T-cell (primary cell): ENCODE results near the gene PLA2G5. TPM values are rescaled to one million over a fixed set of nuclear protein-coding genes. Genes with fewer than 3 reads are reported as not detected.
"Not testable (repeated sequence)": the region's sequence is repeated elsewhere in the genome, so short reads cannot be mapped to it uniquely, and the experiment has no call there.

Experiments
- ATAC-seq, 4 experiments: fragments of 200-7000 bp in 3 of 4; fragments of 150-1000 bp in 1 of 4; cut with Tn5 transposase; replicated peaks in 1 of 4; 1 replicate in 3 of 4; 2 replicates in 1 of 4; pipeline ENCODE4 v1.10.0; 2021; ENCODE audit warnings: moderate library complexity in 3 of 4, mild to moderate bottlenecking in 2 of 4, moderate number of reproducible peaks in 1 of 4
- CTCF ChIA-PET, 2 donors: fragments of 300-600 bp; sonication (Branson Sonifier 250); formaldehyde crosslinking; loops; one replicate each; lab custom pipeline; 2022; ENCODE audit warnings: antibody characterized with exemption in 2 of 2; lab: Charles Lee
- POLR2A ChIA-PET, 2 donors: fragments of 300-600 bp; sonication (Branson Sonifier 250); formaldehyde crosslinking; loops; one replicate each; lab custom pipeline; 2022; ENCODE audit warnings: antibody characterized with exemption in 2 of 2; lab: Charles Lee
- DNase-seq, 35 experiments: peaks; one replicate each; pipeline versions ENCODE4 v3.0.0 to v3.0.0-alpha.2; 2013 to 2023
- H3K27ac ChIP-seq: one replicate; pipeline ENCODE4 v1.5.1; 2013; ENCODE audit warnings: low read length
- H3K27me3 ChIP-seq, 2 experiments: replicated peaks in 1 of 2; 1 replicate in 1 of 2; 2 replicates in 1 of 2; pipeline versions ENCODE4 v1.6.1 to v1.7.0; 2013; ENCODE audit warnings: low read length in 1 of 2, mixed read lengths in 1 of 2; ENCODE audit not compliant: control insufficient read depth in 2 of 2, insufficient read depth in 2 of 2; ENCODE audit errors: extremely low read depth in 1 of 2
- H3K36me3 ChIP-seq, 2 donors: 1 replicate in 1 of 2; 2 replicates in 1 of 2; pipeline versions ENCODE4 v1.6.1 to v1.7.0; 2013; ENCODE audit warnings: low read length in 1 of 2; ENCODE audit not compliant: control insufficient read depth in 2 of 2, insufficient read depth in 1 of 2; ENCODE audit errors: extremely low read depth in 1 of 2
- H3K4me1 ChIP-seq, 2 experiments: 1 replicate in 1 of 2; 2 replicates in 1 of 2; pipeline versions ENCODE4 v1.6.1 to v1.7.0; 2013; ENCODE audit warnings: low read length in 2 of 2, mixed read lengths in 1 of 2; ENCODE audit not compliant: insufficient read depth in 2 of 2, control insufficient read depth in 1 of 2; ENCODE audit errors: extremely low read depth in 1 of 2
- H3K4me3 ChIP-seq, 2 donors: 1 replicate in 1 of 2; 2 replicates in 1 of 2; pipeline versions ENCODE4 v1.5.1 to v1.7.0; 2013; ENCODE audit warnings: mild to moderate bottlenecking in 2 of 2, low read length in 1 of 2, moderate library complexity in 1 of 2; ENCODE audit not compliant: control insufficient read depth in 1 of 2; ENCODE audit errors: extremely low read depth in 1 of 2
- H3K9me3 ChIP-seq: 2 replicates; pipeline ENCODE4 v1.7.0; 2013
- H3K27ac Mint-ChIP-seq, 2 donors: one replicate each; pipeline ENCODE4 v1.8.0; 2020 to 2021; ENCODE audit warnings: mild to moderate bottlenecking in 2 of 2, mixed read lengths in 2 of 2
- H3K27me3 Mint-ChIP-seq, 2 donors: one replicate each; pipeline ENCODE4 v1.8.0; 2021 to 2022; ENCODE audit warnings: mixed read lengths in 2 of 2
- H3K36me3 Mint-ChIP-seq: one replicate; pipeline ENCODE4 v1.8.0; 2021; ENCODE audit warnings: mixed read lengths
- H3K4me1 Mint-ChIP-seq, 3 donors: one replicate each; pipeline ENCODE4 v1.8.0; 2020 to 2022; ENCODE audit warnings: mixed read lengths in 3 of 3, mild to moderate bottlenecking in 1 of 3
- H3K4me3 Mint-ChIP-seq, 3 donors: one replicate each; pipeline ENCODE4 v1.8.0; 2020 to 2022; ENCODE audit warnings: mild to moderate bottlenecking in 3 of 3, mixed read lengths in 3 of 3, moderate library complexity in 3 of 3
- H3K9me3 Mint-ChIP-seq, 3 donors: one replicate each; pipeline ENCODE4 v1.8.0; 2020 to 2022; ENCODE audit warnings: mixed read lengths in 3 of 3
- WGBS: methylation state at CpG from one replicate; pipeline ENCODE4 v1.1.5; 2013; ENCODE audit warnings: missing lambda C conversion rate; ENCODE audit not compliant: insufficient coverage; 5-methylcytosine and 5-hydroxymethylcytosine counted together
- total RNA-seq, 35 experiments: library from RNA in 6 of 35; stranded (reverse) in 6 of 35; fragments of 120-200 nt in 1 of 35; gene quantifications; one replicate each; pipeline versions ENCODE4 v1.2.1 to v1.2.4 and lab custom pipeline; 2013 to 2026

The PLA2G5 gene
- total RNA-seq, 5 donors from 2014 or later (not counting 1 experiment from before 2014, with no cell fraction given): not detected

- H3K4me3 ChIP-seq: no peak overlapping the region
- peak overlapping the region in 1 of 2 donors; percentile 50 for H3K27ac Mint-ChIP-seq
- H3K9me3 ChIP-seq: no peaks in the 10 kb centered on the region
- peaks cover 34 to 42% (median 35%) of the 10 kb centered on the region in 3 donors for H3K4me1 Mint-ChIP-seq
- H3K4me1 ChIP-seq: peaks cover 4 to 23% of the 10 kb centered on the region in 2 experiments
- no CpG with 5 or more reads among the region's 2 CpGs for WGBS
- H3K36me3 ChIP-seq: no peaks in the 10 kb centered on the region
- no peak overlapping the region for H3K4me3 Mint-ChIP-seq
- DNase-seq (no peak), ATAC-seq (no peak)
- peaks cover 7 to 12% of the 10 kb centered on the region in 2 donors for H3K27me3 Mint-ChIP-seq
- POLR2A ChIA-PET: no interaction called here
- no peaks in the 10 kb centered on the region for H3K27me3 ChIP-seq
- H3K9me3 Mint-ChIP-seq: no peaks in the 10 kb centered on the region
- H3K36me3 Mint-ChIP-seq: no peaks in the 10 kb centered on the region
- no peak overlapping the region for H3K27ac ChIP-seq
- CTCF ChIA-PET: no interaction called here
Measured at GRCh38 chr1:20059847-20060246, 10.1 kb upstream of the PLA2G5 start.

DNA sequence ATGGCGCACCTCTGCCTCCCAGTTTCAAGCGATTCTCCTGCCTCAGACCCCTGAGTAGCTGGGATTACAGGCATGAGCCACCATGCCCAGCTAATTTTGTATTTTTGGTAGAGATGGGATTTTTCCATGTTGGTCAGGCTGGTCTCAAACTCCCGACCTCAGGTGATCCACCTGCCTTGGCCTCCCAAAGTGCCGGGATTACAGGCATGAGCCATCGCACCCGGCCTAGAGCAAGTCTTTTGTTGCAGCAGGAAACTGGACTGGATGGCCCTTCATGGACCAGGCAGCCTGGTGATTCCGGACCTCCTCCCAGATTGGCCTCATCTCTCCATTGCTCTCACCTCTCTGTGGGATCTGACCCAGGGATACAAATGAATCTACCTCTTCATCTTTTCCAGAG is 9.2 kb upstream of the PLA2G5 start:
- H3K27me3 ChIP-seq, H3K9me3 Mint-ChIP-seq, H3K9me3 ChIP-seq, CTCF ChIA-PET, H3K27ac ChIP-seq, H3K27me3 Mint-ChIP-seq, DNase-seq, H3K4me3 ChIP-seq, H3K36me3 Mint-ChIP-seq, H3K36me3 ChIP-seq, H3K4me3 Mint-ChIP-seq, ATAC-seq, POLR2A ChIA-PET, H3K27ac Mint-ChIP-seq: not testable (repeated sequence)
- peaks cover 4 to 23% of the 10 kb centered on the region in 2 experiments for H3K4me1 ChIP-seq
- 98% methylated on average over 5 of the region's 7 CpGs for WGBS
- peaks cover 31 to 42% (median 34%) of the 10 kb centered on the region in 3 donors for H3K4me1 Mint-ChIP-seq

GRCh38 chr1:20061866-20062265 is 8.1 kb upstream of the PLA2G5 start:
- WGBS: 84% methylated on average over 2 of the region's 4 CpGs
- H3K9me3 Mint-ChIP-seq: no peaks in the 10 kb centered on the region
- POLR2A ChIA-PET: no interaction called here
- no peaks in the 10 kb centered on the region for H3K36me3 Mint-ChIP-seq
- ATAC-seq (no peak), DNase-seq (no peak)
- peaks cover 24 to 38% (median 29%) of the 10 kb centered on the region in 3 donors for H3K4me1 Mint-ChIP-seq
- CTCF ChIA-PET: no interaction called here
- no peak overlapping the region for H3K27ac Mint-ChIP-seq
- no peaks in the 10 kb centered on the region for H3K36me3 ChIP-seq
- H3K9me3 ChIP-seq: no peaks in the 10 kb centered on the region
- no peak overlapping the region for H3K4me3 Mint-ChIP-seq
- H3K27me3 Mint-ChIP-seq: no peaks in the 10 kb centered on the region
- H3K4me3 ChIP-seq: no peak overlapping the region
- H3K27me3 ChIP-seq: no peaks in the 10 kb centered on the region
- no peak overlapping the region for H3K27ac ChIP-seq
- H3K4me1 ChIP-seq: peaks cover 4 to 23% of the 10 kb centered on the region in 2 experiments

DNA sequence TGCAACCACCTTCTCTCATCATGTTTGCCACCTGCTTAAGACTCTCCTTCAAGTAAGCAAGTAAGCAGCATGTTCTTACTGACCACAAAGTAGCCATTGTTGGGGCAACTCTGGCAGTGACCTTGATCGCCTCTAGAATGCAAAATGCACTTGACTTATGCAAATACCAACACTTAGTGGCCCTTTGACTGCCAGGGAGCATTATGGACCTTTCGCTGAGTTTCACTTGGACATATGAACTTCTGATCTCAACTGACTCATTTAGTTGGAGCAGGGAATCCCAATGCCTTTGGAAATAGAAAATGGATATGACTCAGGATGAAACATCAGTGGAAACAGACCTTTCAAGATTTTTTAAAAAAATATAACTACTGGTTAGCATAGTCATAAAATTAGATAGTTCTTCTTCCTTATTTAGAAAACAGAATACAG is 6.1 kb upstream of the PLA2G5 start:
- no peak for DNase-seq
- no peak overlapping the region for H3K4me3 ChIP-seq
- H3K9me3 ChIP-seq: no peaks in the 10 kb centered on the region
- POLR2A ChIA-PET: no interaction called here
- Mint-ChIP-seq H3K4me3 (no peak overlapping the region), H3K4me1 (peaks cover 11 to 25% (median 17%) of the 10 kb centered on the region in 3 donors), H3K27me3 (peaks cover 0 to 2% of the 10 kb centered on the region in 2 donors), H3K36me3 (no peaks in the 10 kb centered on the region), H3K27ac (no peak overlapping the region), H3K9me3 (no peaks in the 10 kb centered on the region)
- ATAC-seq: no peak
- WGBS: 100% methylated on average over 1 of the region's 2 CpGs
- CTCF ChIA-PET: no interaction called here
- H3K27ac ChIP-seq: no peak overlapping the region
- no peaks in the 10 kb centered on the region for H3K36me3 ChIP-seq
- peaks cover 0 to 5% of the 10 kb centered on the region in 2 experiments for H3K27me3 ChIP-seq
- H3K4me1 ChIP-seq: peaks cover 2 to 19% of the 10 kb centered on the region in 2 experiments

DNA sequence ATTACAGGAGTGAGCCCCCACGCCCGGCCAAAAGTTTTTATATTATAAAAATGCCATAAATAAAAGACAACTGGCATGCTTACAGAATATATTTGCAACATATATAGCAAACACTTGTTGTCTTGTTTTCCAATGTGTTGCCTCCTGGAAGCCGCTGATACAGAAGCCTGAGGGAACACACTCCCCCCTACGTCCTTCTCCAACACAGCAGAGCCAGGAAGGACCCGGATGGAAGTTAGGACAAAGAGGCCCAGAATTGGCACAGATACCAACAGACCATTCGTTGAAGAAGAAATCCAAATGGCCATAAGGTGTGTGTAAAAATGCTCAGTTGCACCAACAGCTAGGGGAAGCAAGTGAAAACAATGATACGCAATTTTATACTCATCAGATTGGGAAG is 1.3 kb upstream of the PLA2G5 start:
- Mint-ChIP-seq H3K27ac (no peak overlapping the region), H3K36me3 (no peaks in the 10 kb centered on the region), H3K27me3 (peaks cover 0 to 2% of the 10 kb centered on the region in 2 donors), H3K4me1 (no peaks in the 10 kb centered on the region), H3K9me3 (no peaks in the 10 kb centered on the region), H3K4me3 (no peak overlapping the region)
- 100% methylated on average over 2 of the region's 7 CpGs for WGBS
- H3K4me3 ChIP-seq: no peak overlapping the region
- H3K4me1 ChIP-seq: no peaks in the 10 kb centered on the region
- no peaks in the 10 kb centered on the region for H3K36me3 ChIP-seq
- H3K27ac ChIP-seq: no peak overlapping the region
- ATAC-seq (no peak), DNase-seq (no peak)
- ChIA-PET CTCF (no interaction called here), POLR2A (no interaction called here)
- H3K27me3 ChIP-seq: peaks cover 0 to 7% of the 10 kb centered on the region in 2 experiments
- H3K9me3 ChIP-seq: no peaks in the 10 kb centered on the region

DNA sequence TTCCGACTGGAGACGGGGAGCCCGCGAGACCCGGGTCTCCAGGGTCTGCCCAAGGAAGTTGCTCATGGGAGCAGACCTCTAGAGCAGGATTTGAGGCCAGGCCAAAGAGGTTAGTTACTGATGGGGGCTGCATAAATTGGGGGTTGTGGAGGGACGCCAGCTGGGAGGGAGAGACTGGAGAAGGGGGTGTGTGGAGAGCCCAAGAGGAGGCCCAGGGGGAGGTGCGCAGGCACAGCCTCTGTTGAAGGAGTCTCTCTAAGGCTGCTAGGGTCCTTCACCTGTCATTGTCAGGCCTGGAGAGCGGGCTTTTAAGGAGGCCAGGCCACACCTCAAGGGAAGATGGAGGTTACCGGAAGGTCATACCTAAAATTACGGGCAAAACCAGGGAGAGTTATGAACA is 363 bp downstream of the PLA2G5 start:
- no peaks in the 10 kb centered on the region for H3K36me3 Mint-ChIP-seq
- no peaks in the 10 kb centered on the region for H3K4me1 ChIP-seq
- H3K9me3 ChIP-seq: no peaks in the 10 kb centered on the region
- no peaks in the 10 kb centered on the region for H3K36me3 ChIP-seq
- H3K4me3 Mint-ChIP-seq: no peak overlapping the region
- ChIA-PET CTCF (no interaction called here), POLR2A (no interaction called here)
- H3K27ac ChIP-seq: no peak overlapping the region
- H3K27me3 Mint-ChIP-seq: peaks cover 0 to 2% of the 10 kb centered on the region in 2 donors
- peaks cover 0 to 7% of the 10 kb centered on the region in 2 experiments for H3K27me3 ChIP-seq
- no peaks in the 10 kb centered on the region for H3K9me3 Mint-ChIP-seq
- ATAC-seq: no peak
- H3K4me1 Mint-ChIP-seq: no peaks in the 10 kb centered on the region
- H3K4me3 ChIP-seq: no peak overlapping the region
- H3K27ac Mint-ChIP-seq: no peak overlapping the region
- 92% methylated on average over 5 of the region's 10 CpGs for WGBS
- no peak for DNase-seq

DNA sequence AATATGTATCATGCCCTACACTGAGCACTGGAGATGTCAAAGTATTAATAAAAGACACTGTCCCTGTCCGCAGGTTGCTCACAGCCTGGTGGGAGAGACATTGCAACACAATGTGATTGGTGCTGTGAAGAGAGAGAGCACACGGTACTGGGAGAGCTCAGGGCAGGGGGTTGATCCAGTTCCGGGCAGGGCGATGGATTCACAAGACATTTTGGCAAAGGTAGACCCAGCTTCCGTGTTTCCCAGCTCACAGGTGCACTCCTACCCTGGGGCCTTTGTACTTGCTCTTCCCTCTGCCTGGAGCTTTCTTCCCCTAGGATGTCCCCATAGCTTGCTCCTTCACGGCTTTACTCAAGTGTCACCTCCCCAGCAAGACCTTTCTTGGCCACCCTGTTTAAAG is 1.4 kb downstream of the PLA2G5 start:
- peaks cover 0 to 2% of the 10 kb centered on the region in 2 donors for H3K27me3 Mint-ChIP-seq
- H3K36me3 Mint-ChIP-seq: no peaks in the 10 kb centered on the region
- no peak overlapping the region for H3K4me3 Mint-ChIP-seq
- ATAC-seq (no peak), DNase-seq (no peak)
- Histone ChIP-seq H3K9me3 (no peaks in the 10 kb centered on the region), H3K27me3 (peaks cover 0 to 7% of the 10 kb centered on the region in 2 experiments), H3K36me3 (no peaks in the 10 kb centered on the region), H3K27ac (no peak overlapping the region), H3K4me3 (no peak overlapping the region), H3K4me1 (no peaks in the 10 kb centered on the region)
- ChIA-PET CTCF (no interaction called here), POLR2A (no interaction called here)
- WGBS: 81% methylated on average over 6 of the region's 6 CpGs
- no peaks in the 10 kb centered on the region for H3K9me3 Mint-ChIP-seq
- H3K4me1 Mint-ChIP-seq: no peaks in the 10 kb centered on the region
- H3K27ac Mint-ChIP-seq: no peak overlapping the region
